ENCODE data around the gene SLC25A12.

DNA sequence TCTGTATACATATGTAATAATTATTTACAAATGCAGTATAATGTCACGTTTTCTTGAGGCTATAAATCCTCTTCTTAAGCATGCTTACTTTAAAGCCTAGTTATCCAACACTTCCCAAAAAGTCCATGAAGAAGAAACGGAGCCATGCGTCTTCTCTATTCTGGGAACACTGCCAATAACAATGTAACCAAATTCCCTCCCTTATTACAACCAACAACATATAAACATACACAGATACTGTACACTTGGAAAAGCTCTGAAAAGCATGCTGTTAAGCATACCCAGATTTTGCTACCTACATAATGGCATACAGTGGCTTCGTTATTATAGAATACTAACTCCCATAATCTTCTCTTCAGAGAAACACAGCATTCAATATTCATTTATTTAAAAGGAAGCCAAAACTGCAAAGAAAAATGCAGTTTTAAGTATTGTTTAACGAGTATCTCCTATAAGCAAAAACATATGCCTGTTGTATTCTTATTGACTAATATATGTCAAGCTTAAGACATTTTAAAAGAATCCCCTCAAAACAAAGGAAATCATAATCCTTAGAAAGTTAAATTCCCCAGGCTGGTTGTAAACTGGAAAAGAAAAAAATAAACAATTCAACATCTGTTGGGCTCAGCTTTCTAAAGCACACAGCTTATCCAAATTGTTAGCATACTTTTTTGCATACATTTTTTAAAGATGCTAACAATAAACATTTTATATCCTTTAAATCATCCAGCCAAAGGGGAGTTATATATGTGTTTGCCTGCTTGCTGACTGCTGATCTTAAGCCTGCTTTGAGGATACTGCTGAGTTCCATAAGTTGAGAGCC, 83.4 kb downstream of the SLC25A12 start:
- no peak for TF ChIP-seq EZH2phosphoT487 (IDR thresholded peaks at IDR 0.05; ENCODE audit: insufficient read depth, low read depth)
- no peak for TF ChIP-seq EZH2 (IDR thresholded peaks at IDR 0.05; ENCODE audit: insufficient read depth, poor library complexity, severe bottlenecking)
